Measurements from ENCODE around the gene MRPL10.

The MRPL10 gene

GRCh38 chr17:47839071-47839470, 7.7 kb upstream of the MRPL10 start:
- no peak for DNase-seq

GRCh38 chr17:47838636-47839035, 7.3 kb upstream of the MRPL10 start:
- no peak for DNase-seq

- DNase-seq: no peak
These were observed 6.2 kb upstream of the MRPL10 start for GRCh38 chr17:47837401-47838039.

GRCh38 chr17:47836601-47837000, 5.3 kb upstream of the MRPL10 start:
- DNase-seq: no peak

GRCh38 chr17:47834756-47835155, 3.4 kb upstream of the MRPL10 start:
- DNase-seq: no peak

- DNase-seq: no peak
These were observed 590 bp upstream of the MRPL10 start for GRCh38 chr17:47831934-47832327.

- no peak for DNase-seq
These were observed 842 bp downstream of the MRPL10 start for GRCh38 chr17:47830396-47831002.

- no peak for DNase-seq
These were observed 1.5 kb downstream of the MRPL10 start for GRCh38 chr17:47829870-47830269.

- no peak for DNase-seq
These were observed 7.8 kb downstream of the MRPL10 start for GRCh38 chr17:47823519-47823918.

GRCh38 chr17:47822785-47823184, 8.6 kb downstream of the MRPL10 start:
- DNase-seq: no peak

GRCh38 chr17:47821424-47822391, 9.6 kb downstream of the MRPL10 start, which contains the start of gene OSBPL7:
TSS of gene OSBPL7 (minus strand) at chr17:47821794. CDS start at chr17:47820278, 1,516 bp downstream.
- peak; percentile 73 to 80 for DNase-seq

GRCh38 chr17:47821031-47821423, 10.3 kb downstream of the MRPL10 start:
- peak in 1 of 2 experiments; percentile 9 for DNase-seq

- DNase-seq: no peak
These were observed 11.1 kb downstream of the MRPL10 start for GRCh38 chr17:47820033-47820789.

- DNase-seq: no peak
These were observed 11.9 kb downstream of the MRPL10 start for GRCh38 chr17:47819475-47819874.

- no peak for DNase-seq
These were observed 13.2 kb downstream of the MRPL10 start for GRCh38 chr17:47818002-47818695.

GRCh38 chr17:47816947-47817346, 14.4 kb downstream of the MRPL10 start:
- no peak for DNase-seq

GRCh38 chr17:47816111-47816735, 15.1 kb downstream of the MRPL10 start:
- DNase-seq: no peak

- DNase-seq: no peak
These were observed 16.0 kb downstream of the MRPL10 start for GRCh38 chr17:47815106-47815918.

GRCh38 chr17:47813512-47814031, 17.8 kb downstream of the MRPL10 start:
- no peak for DNase-seq

- no peak for DNase-seq
These were observed 18.3 kb downstream of the MRPL10 start for GRCh38 chr17:47813077-47813476.

Data from activated CD4-positive, alpha-beta T cell treated with anti-CD3 and anti-CD28 coated beads, Interleukin-2, amount 50 U/mL, for 48 hours (primary cell).